ENCODE measurements around the gene CUEDC1. TPM values are rescaled to one million over a fixed set of nuclear protein-coding genes. Genes with fewer than 3 reads are reported as not detected.
"Not testable (repeated sequence)": the region's sequence is repeated elsewhere in the genome, so short reads cannot be mapped to it uniquely, and the experiment has no call there.

CUEDC1 gene
- total RNA-seq, 1 donor from 2014 or later: not detected

- H3K27ac Mint-ChIP-seq; DNase-seq (ENCODE audit: low spot score); H3K4me1 Mint-ChIP-seq (ENCODE audit: low read depth); H3K4me3 Mint-ChIP-seq; intact Hi-C loops (cut with micrococcal nuclease); H3K36me3 Mint-ChIP-seq (ENCODE audit: low read depth); H3K9me3 Mint-ChIP-seq: not testable (repeated sequence)
- peaks cover 29% of the 10 kb centered on the region for H3K27me3 Mint-ChIP-seq (ENCODE audit: insufficient read depth)
These were observed 32.5 kb downstream of the CUEDC1 start for GRCh38 chr17:57922745-57923144.

- Mint-ChIP-seq H3K4me3 (no peak overlapping the region), H3K27me3 (ENCODE audit: insufficient read depth) (peaks cover 27% of the 10 kb centered on the region), H3K27ac (no peak overlapping the region), H3K36me3 (ENCODE audit: low read depth) (no peaks in the 10 kb centered on the region), H3K4me1 (ENCODE audit: low read depth) (no peaks in the 10 kb centered on the region), H3K9me3 (no peaks in the 10 kb centered on the region)
- intact Hi-C loops (cut with micrococcal nuclease): no loop called here
- DNase-seq (ENCODE audit: low spot score): no peak
These were observed 34.1 kb downstream of the CUEDC1 start for GRCh38 chr17:57920916-57921703.

- H3K9me3 Mint-ChIP-seq: no peaks in the 10 kb centered on the region
- H3K36me3 Mint-ChIP-seq (ENCODE audit: low read depth): no peaks in the 10 kb centered on the region
- no peak overlapping the region for H3K27ac Mint-ChIP-seq
- intact Hi-C loops (cut with micrococcal nuclease): no loop called here
- H3K4me3 Mint-ChIP-seq: no peak overlapping the region
- peaks cover 27% of the 10 kb centered on the region for H3K27me3 Mint-ChIP-seq (ENCODE audit: insufficient read depth)
- DNase-seq (ENCODE audit: low spot score): no peak
- no peaks in the 10 kb centered on the region for H3K4me1 Mint-ChIP-seq (ENCODE audit: low read depth)
These were observed 35.3 kb downstream of the CUEDC1 start for GRCh38 chr17:57919918-57920317.

- Mint-ChIP-seq H3K4me1 (ENCODE audit: low read depth) (no peaks in the 10 kb centered on the region), H3K36me3 (ENCODE audit: low read depth) (no peaks in the 10 kb centered on the region), H3K4me3 (no peak overlapping the region), H3K27ac (no peak overlapping the region), H3K9me3 (no peaks in the 10 kb centered on the region), H3K27me3 (ENCODE audit: insufficient read depth) (peaks cover 21% of the 10 kb centered on the region)
- intact Hi-C loops (cut with micrococcal nuclease): no loop called here
- DNase-seq (ENCODE audit: low spot score): no peak
These were observed 37.0 kb downstream of the CUEDC1 start for GRCh38 chr17:57918017-57918895.

- intact Hi-C loops (cut with micrococcal nuclease): loop anchor here (1.0 kb wide), 2 partner anchors 78 to 82 kb away; no protein-coding TSS in a partner anchor
- no peaks in the 10 kb centered on the region for H3K9me3 Mint-ChIP-seq
- peaks cover 11% of the 10 kb centered on the region for H3K27me3 Mint-ChIP-seq (ENCODE audit: insufficient read depth)
- H3K27ac Mint-ChIP-seq: no peak overlapping the region
- H3K36me3 Mint-ChIP-seq (ENCODE audit: low read depth): no peaks in the 10 kb centered on the region
- no peak for DNase-seq (ENCODE audit: low spot score)
- H3K4me3 Mint-ChIP-seq: no peak overlapping the region
- no peaks in the 10 kb centered on the region for H3K4me1 Mint-ChIP-seq (ENCODE audit: low read depth)
These were observed 38.0 kb downstream of the CUEDC1 start for GRCh38 chr17:57916925-57917858.

- no peaks in the 10 kb centered on the region for H3K36me3 Mint-ChIP-seq (ENCODE audit: low read depth)
- peaks cover 2% of the 10 kb centered on the region for H3K27me3 Mint-ChIP-seq (ENCODE audit: insufficient read depth)
- H3K9me3 Mint-ChIP-seq: no peaks in the 10 kb centered on the region
- intact Hi-C loops (cut with micrococcal nuclease): no loop called here
- no peaks in the 10 kb centered on the region for H3K4me1 Mint-ChIP-seq (ENCODE audit: low read depth)
- no peak overlapping the region for H3K27ac Mint-ChIP-seq
- H3K4me3 Mint-ChIP-seq: no peak overlapping the region
- DNase-seq (ENCODE audit: low spot score): no peak
These were observed 39.0 kb downstream of the CUEDC1 start for GRCh38 chr17:57915985-57916757.

- intact Hi-C loops (cut with micrococcal nuclease): no loop called here
- Mint-ChIP-seq H3K27ac (no peak overlapping the region), H3K9me3 (no peaks in the 10 kb centered on the region), H3K4me1 (ENCODE audit: low read depth) (no peaks in the 10 kb centered on the region), H3K36me3 (ENCODE audit: low read depth) (no peaks in the 10 kb centered on the region), H3K27me3 (ENCODE audit: insufficient read depth) (peaks cover 8% of the 10 kb centered on the region), H3K4me3 (no peak overlapping the region)
- DNase-seq (ENCODE audit: low spot score): no peak
These were observed 39.7 kb downstream of the CUEDC1 start for GRCh38 chr17:57915544-57915943.

- H3K27me3 Mint-ChIP-seq (ENCODE audit: insufficient read depth): peaks cover 11% of the 10 kb centered on the region
- no peak overlapping the region for H3K27ac Mint-ChIP-seq
- DNase-seq (ENCODE audit: low spot score): no peak
- H3K4me3 Mint-ChIP-seq: no peak overlapping the region
- intact Hi-C loops (cut with micrococcal nuclease): no loop called here
- no peaks in the 10 kb centered on the region for H3K9me3 Mint-ChIP-seq
- no peaks in the 10 kb centered on the region for H3K36me3 Mint-ChIP-seq (ENCODE audit: low read depth)
- H3K4me1 Mint-ChIP-seq (ENCODE audit: low read depth): no peaks in the 10 kb centered on the region
These were observed 40.7 kb downstream of the CUEDC1 start for GRCh38 chr17:57914273-57915142.

GRCh38 chr17:57913575-57914272 is 41.5 kb downstream of the CUEDC1 start:
- Mint-ChIP-seq H3K36me3 (ENCODE audit: low read depth) (no peaks in the 10 kb centered on the region), H3K4me3 (no peak overlapping the region), H3K9me3 (no peaks in the 10 kb centered on the region), H3K27ac (no peak overlapping the region), H3K27me3 (ENCODE audit: insufficient read depth) (peaks cover 11% of the 10 kb centered on the region), H3K4me1 (ENCODE audit: low read depth) (no peaks in the 10 kb centered on the region)
- no peak for DNase-seq (ENCODE audit: low spot score)
- intact Hi-C loops (cut with micrococcal nuclease): no loop called here

- Mint-ChIP-seq H3K4me3 (no peak overlapping the region), H3K9me3 (no peaks in the 10 kb centered on the region), H3K36me3 (ENCODE audit: low read depth) (no peaks in the 10 kb centered on the region), H3K4me1 (ENCODE audit: low read depth) (no peaks in the 10 kb centered on the region), H3K27ac (no peak overlapping the region), H3K27me3 (ENCODE audit: insufficient read depth) (peaks cover 13% of the 10 kb centered on the region)
- intact Hi-C loops (cut with micrococcal nuclease): no loop called here
- no peak for DNase-seq (ENCODE audit: low spot score)
These were observed 43.2 kb downstream of the CUEDC1 start for GRCh38 chr17:57911834-57912673.
